ENCODE data around the gene ABLIM3. TPM values are rescaled to one million over a fixed set of nuclear protein-coding genes. Genes with fewer than 3 reads are reported as not detected.

Gene ABLIM3
- total and polyA plus RNA-seq, 2 experiments from 2014 or later, result 0.19 to 2.2 TPM

- H3K9me2 ChIP-seq (ENCODE audit: insufficient read depth), result peaks cover 11% of the 10 kb centered on the region; the same call in 1 of the 2 replicates
- no peaks in the 10 kb centered on the region for H3K79me2 ChIP-seq (replicated peaks; ENCODE audit: insufficient read depth)
- no peaks in the 10 kb centered on the region for H4K20me1 ChIP-seq (replicated peaks; ENCODE audit: insufficient read depth)
- H3K4me1 ChIP-seq (ENCODE audit: insufficient read depth), result peaks cover 4% of the 10 kb centered on the region; the same call in 1 of the 2 replicates
- no peaks in the 10 kb centered on the region for H3K27me3 ChIP-seq (ENCODE audit: insufficient read depth)
- no peak overlapping the region for H3K27ac Mint-ChIP-seq
- ATAC-seq (no peak), DNase-seq (ENCODE audit: low spot score) (no peak)
- TF ChIP-seq EZH2 (IDR thresholded peaks at IDR 0.05; ENCODE audit: low read depth, unreplicated experiment) (no peak), ETS1 (IDR thresholded peaks at IDR 0.05) (no peak), JUNB (IDR thresholded peaks at IDR 0.05; ENCODE audit: unreplicated experiment) (no peak), ZNF114 (CRISPR knock-in tag; IDR thresholded peaks at IDR 0.05) (no peak), NANOG (IDR thresholded peaks at IDR 0.05; ENCODE audit: borderline replicate concordance) (no peak), STAT1 (IDR thresholded peaks at IDR 0.05; ENCODE audit: unreplicated experiment) (no peak), REST (IDR thresholded peaks at IDR 0.05; ENCODE audit: unreplicated experiment) (no peak), POLR2AphosphoS5 (IDR thresholded peaks at IDR 0.05; ENCODE audit: low read depth) (no peak), EZH2phosphoT487 (IDR thresholded peaks at IDR 0.05; ENCODE audit: unreplicated experiment) (no peak), ZNF331 (CRISPR knock-in tag; IDR thresholded peaks at IDR 0.05; ENCODE audit: low read depth) (no peak)
- H3K4me2 ChIP-seq, result no peak overlapping the region
- no peak overlapping the region for H3K27ac ChIP-seq (ENCODE audit: low read depth)
- no peaks in the 10 kb centered on the region for H3K36me3 ChIP-seq (ENCODE audit: insufficient read depth)
- H3K36me3 Mint-ChIP-seq (ENCODE audit: low read depth), result no peaks in the 10 kb centered on the region
- H3K4me1 Mint-ChIP-seq, result peaks cover 9% of the 10 kb centered on the region
- H3K4me3 ChIP-seq, result no peak overlapping the region
- no peaks in the 10 kb centered on the region for H3F3A ChIP-seq (replicated peaks; ENCODE audit: low read depth)
- H3K4me3 Mint-ChIP-seq, result no peak overlapping the region
- H3K9me3 Mint-ChIP-seq, result no peaks in the 10 kb centered on the region
- H3K27me3 Mint-ChIP-seq (ENCODE audit: insufficient read depth, low read depth, poor library complexity), result no peaks in the 10 kb centered on the region
- H2AFZ ChIP-seq, result no peak overlapping the region
These were observed 6.4 kb upstream of the ABLIM3 start for GRCh38 chr5:149134778-149135500.

All from GM23338 (cell line).